OCI-LY7 (cell line): ENCODE results near the gene SYNE3.

Experiments used
- CTCF ChIP-seq: fragments of 200-600 bp; sonication (generic); conservative IDR thresholded peaks from 2 replicates; pipeline ENCODE4 v1.5.1; 2014; ENCODE audit warnings: mild to moderate bottlenecking, antibody characterized with exemption, low read length, moderate library complexity, mixed read lengths
- EZH2phosphoT487 ChIP-seq: fragments of 200-600 bp; sonication (generic); IDR thresholded peaks from 2 replicates; pipeline ENCODE4 v1.6.1; 2018; ENCODE audit warnings: low read depth, borderline replicate concordance, mild to moderate bottlenecking, mixed run types, antibody characterized with exemption, low read length, moderate library complexity, mixed read lengths

DNA sequence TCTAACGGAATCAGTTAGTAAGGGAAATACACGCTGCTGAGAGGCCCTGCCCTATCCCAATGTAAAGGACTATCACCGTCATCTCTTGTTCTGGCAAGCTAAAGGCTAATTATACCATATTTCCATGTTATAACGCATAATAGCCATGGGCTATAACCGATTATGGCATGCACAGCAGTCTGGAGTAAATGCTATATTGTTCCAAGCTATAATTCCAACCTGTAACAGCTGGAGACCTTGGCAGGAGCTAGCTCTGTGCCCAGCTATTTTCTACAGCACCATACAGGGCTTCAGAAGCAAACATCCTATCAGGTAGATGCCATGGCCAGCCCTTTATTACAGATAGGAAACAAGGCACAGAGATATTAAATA lies 26.3 kb downstream of the SYNE3 start:
- TF ChIP-seq CTCF (no peak), EZH2phosphoT487 (no peak)
